ENCODE data around the gene MOGAT2.
"Not testable (repeated sequence)": the region's sequence is repeated elsewhere in the genome, so short reads cannot be mapped to it uniquely, and the experiment has no call there.

The MOGAT2 gene

GRCh38 chr11:75745807-75746206, 28.2 kb downstream of the MOGAT2 start:
- in situ Hi-C loops (cut with MboI; ENCODE audit: low pct_unique_long_range_greater_than_20kb, low sequenced_read_pairs), result no loop called here
- no peak for DNase-seq

- DNase-seq; in situ Hi-C loops (cut with MboI; ENCODE audit: low pct_unique_long_range_greater_than_20kb, low sequenced_read_pairs): not testable (repeated sequence)
Measured at GRCh38 chr11:75748729-75749273, 31.2 kb downstream of the MOGAT2 start.

- in situ Hi-C loops (cut with MboI; ENCODE audit: low pct_unique_long_range_greater_than_20kb, low sequenced_read_pairs); DNase-seq: not testable (repeated sequence)
Measured at GRCh38 chr11:75754933-75755332, 37.3 kb downstream of the MOGAT2 start.

GRCh38 chr11:75757651-75758050, 40.0 kb downstream of the MOGAT2 start:
- no peak for DNase-seq
- in situ Hi-C loops (cut with MboI; ENCODE audit: low pct_unique_long_range_greater_than_20kb, low sequenced_read_pairs), result no loop called here

- no peak for DNase-seq
- in situ Hi-C loops (cut with MboI; ENCODE audit: low pct_unique_long_range_greater_than_20kb, low sequenced_read_pairs), result no loop called here
Measured at GRCh38 chr11:75759832-75760231, 42.2 kb downstream of the MOGAT2 start.

- in situ Hi-C loops (cut with MboI; ENCODE audit: low pct_unique_long_range_greater_than_20kb, low sequenced_read_pairs), result no loop called here
Measured at GRCh38 chr11:75760243-75760642, 42.6 kb downstream of the MOGAT2 start.

GRCh38 chr11:75760710-75761493, 43.3 kb downstream of the MOGAT2 start:
- in situ Hi-C loops (cut with MboI; ENCODE audit: low pct_unique_long_range_greater_than_20kb, low sequenced_read_pairs), result no loop called here
- DNase-seq, result no peak

More at GRCh38 chr11:75760243-75760642, 42.6 kb downstream of the MOGAT2 start:
- DNase-seq, result no peak

- no peak for DNase-seq
- in situ Hi-C loops (cut with MboI; ENCODE audit: low pct_unique_long_range_greater_than_20kb, low sequenced_read_pairs), result no loop called here
Measured at GRCh38 chr11:75762158-75762557, 44.5 kb downstream of the MOGAT2 start.

- in situ Hi-C loops (cut with MboI; ENCODE audit: low pct_unique_long_range_greater_than_20kb, low sequenced_read_pairs), result no loop called here
- no peak for DNase-seq
Measured at GRCh38 chr11:75762885-75763284, 45.2 kb downstream of the MOGAT2 start.

GRCh38 chr11:75763846-75764245, 46.2 kb downstream of the MOGAT2 start:
- DNase-seq, result no peak
- in situ Hi-C loops (cut with MboI; ENCODE audit: low pct_unique_long_range_greater_than_20kb, low sequenced_read_pairs), result no loop called here

- DNase-seq, result no peak
- in situ Hi-C loops (cut with MboI; ENCODE audit: low pct_unique_long_range_greater_than_20kb, low sequenced_read_pairs), result no loop called here
Measured at GRCh38 chr11:75765116-75765515, 47.5 kb downstream of the MOGAT2 start.

- no peak for DNase-seq
- in situ Hi-C loops (cut with MboI; ENCODE audit: low pct_unique_long_range_greater_than_20kb, low sequenced_read_pairs), result no loop called here
Measured at GRCh38 chr11:75766443-75767227, 49.0 kb downstream of the MOGAT2 start.

GRCh38 chr11:75767228-75767572, 49.6 kb downstream of the MOGAT2 start:
- in situ Hi-C loops (cut with MboI; ENCODE audit: low pct_unique_long_range_greater_than_20kb, low sequenced_read_pairs), result no loop called here
- DNase-seq, result no peak

GRCh38 chr11:75767793-75768111, 50.1 kb downstream of the MOGAT2 start:
- DNase-seq, result no peak
- in situ Hi-C loops (cut with MboI; ENCODE audit: low pct_unique_long_range_greater_than_20kb, low sequenced_read_pairs), result no loop called here

- in situ Hi-C loops (cut with MboI; ENCODE audit: low pct_unique_long_range_greater_than_20kb, low sequenced_read_pairs), result no loop called here
- peak; percentile 81 for DNase-seq
Measured at GRCh38 chr11:75768112-75768908, 50.7 kb downstream of the MOGAT2 start, which contains the start of gene DGAT2. DGAT2 (plus strand) TSS chr11:75768778; CDS start chr11:75768992, 214 bp downstream.

GRCh38 chr11:75768909-75769771, 51.5 kb downstream of the MOGAT2 start:
- DNase-seq, result no peak
- in situ Hi-C loops (cut with MboI; ENCODE audit: low pct_unique_long_range_greater_than_20kb, low sequenced_read_pairs), result no loop called here

- in situ Hi-C loops (cut with MboI; ENCODE audit: low pct_unique_long_range_greater_than_20kb, low sequenced_read_pairs), result no loop called here
Measured at GRCh38 chr11:75770102-75770501, 52.5 kb downstream of the MOGAT2 start.

GRCh38 chr11:75771646-75772410, 54.2 kb downstream of the MOGAT2 start:
- in situ Hi-C loops (cut with MboI; ENCODE audit: low pct_unique_long_range_greater_than_20kb, low sequenced_read_pairs), result no loop called here
- DNase-seq, result no peak

More at GRCh38 chr11:75770102-75770501, 52.5 kb downstream of the MOGAT2 start:
- DNase-seq, result no peak
